Bronchial epithelial cell (primary cell): Measurements from ENCODE around the gene PIM3. TPM values are rescaled to one million over a fixed set of nuclear protein-coding genes. Genes with fewer than 3 reads are reported as not detected.

Source experiments
- DNase-seq: peaks from one replicate; pipeline ENCODE4 v3.0.0-alpha.2; 2010; ENCODE audit warnings: low read depth
- FAIRE-seq: peaks from 2 replicates; lab custom pipeline; 2011; peaks lifted over from hg19 to GRCh38; lab: Jason Lieb, UNC
- H3K27me3 ChIP-seq: 2 replicates; pipeline ENCODE4 v1.5.1; 2011; ENCODE audit warnings: low read length; ENCODE audit not compliant: control insufficient read depth, insufficient read depth
- H3K36me3 ChIP-seq: 2 replicates; pipeline ENCODE4 v1.5.1; 2011; ENCODE audit warnings: low read length; ENCODE audit not compliant: control insufficient read depth, insufficient read depth
- H3K4me3 ChIP-seq: 2 replicates; pipeline ENCODE4 v1.5.1; 2011; ENCODE audit warnings: mild to moderate bottlenecking, low read depth, low read length, control low read depth
- CTCF ChIP-seq: IDR thresholded peaks from 2 replicates; pipeline ENCODE4 v1.5.1; 2011; ENCODE audit warnings: mild to moderate bottlenecking, moderate library complexity, low read length, control low read depth, inconsistent platforms; ENCODE audit not compliant: insufficient read depth, severe bottlenecking
- total RNA-seq: library from RNA; depleted of rRNA; stranded (reverse); fragments of >200 nt; gene quantifications from 2 replicates; pipeline ENCODE4 v1.2.1, GENCODE V29; 2014

Gene PIM3
- total RNA-seq, 1 donor from 2014 or later, result 67.1 TPM

GRCh38 chr22:49999946-50000586 lies 39.5 kb downstream of the PIM3 start:
- Histone ChIP-seq H3K27me3 (peaks cover 1% of the 10 kb centered on the region), H3K36me3 (no peaks in the 10 kb centered on the region), H3K4me3 (peak overlapping the region; percentile 10)
- DNase-seq (no peak), FAIRE-seq (no peak)
- no peak for TF ChIP-seq CTCF

GRCh38 chr22:50000587-50001387 lies 40.2 kb downstream of the PIM3 start:
- H3K36me3 ChIP-seq, result no peaks in the 10 kb centered on the region
- FAIRE-seq, result no peak
- H3K27me3 ChIP-seq, result peaks cover 1% of the 10 kb centered on the region
- TF ChIP-seq CTCF, result no peak
- no peak overlapping the region for H3K4me3 ChIP-seq
- no peak for DNase-seq

DNA sequence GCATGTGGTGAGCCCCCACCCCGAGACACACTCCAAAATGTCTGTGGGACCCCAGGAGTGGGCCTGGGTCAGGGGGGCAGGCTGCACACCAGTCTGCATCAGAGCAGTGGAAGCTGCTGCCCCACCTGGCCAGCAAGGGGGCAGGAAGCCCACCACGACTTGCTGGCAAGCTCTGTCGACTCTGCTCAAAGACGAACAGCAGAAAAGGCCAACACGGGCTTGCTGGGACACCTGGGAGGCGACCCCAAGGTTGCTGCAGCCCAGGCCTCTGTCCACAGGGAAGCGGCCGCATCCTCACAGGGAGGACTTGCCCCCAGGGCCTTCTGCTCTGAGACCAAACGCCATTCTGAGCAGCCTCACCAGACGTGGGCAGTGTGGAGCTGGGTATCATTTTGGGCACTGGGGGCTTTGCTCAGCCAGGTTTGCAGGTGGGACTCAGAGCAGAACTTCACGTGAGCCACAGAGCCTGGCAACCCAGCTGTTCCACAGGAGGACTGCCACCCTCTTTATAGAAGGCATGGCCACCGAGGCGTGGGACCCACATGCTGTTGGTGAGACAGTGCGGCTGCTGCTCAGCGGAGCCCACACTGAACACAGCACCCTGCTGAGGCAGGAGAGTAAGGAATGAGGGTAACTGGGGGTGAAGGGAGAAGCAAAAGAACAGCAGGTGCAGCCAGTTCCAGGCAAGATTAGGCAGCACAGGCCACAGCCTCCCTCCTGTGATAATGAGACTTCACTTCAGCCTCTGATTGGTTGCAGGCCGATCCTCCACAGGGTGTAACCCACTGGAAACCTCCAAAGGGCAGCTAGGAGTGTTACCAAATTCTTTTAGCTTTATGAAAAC lies 41.0 kb downstream of the PIM3 start:
- DNase-seq, result no peak
- Histone ChIP-seq H3K27me3 (peaks cover 1% of the 10 kb centered on the region), H3K36me3 (no peaks in the 10 kb centered on the region), H3K4me3 (no peak overlapping the region)
- no peak for TF ChIP-seq CTCF
- FAIRE-seq, result no peak

GRCh38 chr22:50002791-50003190 lies 42.2 kb downstream of the PIM3 start:
- no peaks in the 10 kb centered on the region for H3K36me3 ChIP-seq
- no peak for TF ChIP-seq CTCF
- FAIRE-seq (no peak), DNase-seq (no peak)
- H3K4me3 ChIP-seq, result no peak overlapping the region
- H3K27me3 ChIP-seq, result peaks cover 1% of the 10 kb centered on the region

DNA sequence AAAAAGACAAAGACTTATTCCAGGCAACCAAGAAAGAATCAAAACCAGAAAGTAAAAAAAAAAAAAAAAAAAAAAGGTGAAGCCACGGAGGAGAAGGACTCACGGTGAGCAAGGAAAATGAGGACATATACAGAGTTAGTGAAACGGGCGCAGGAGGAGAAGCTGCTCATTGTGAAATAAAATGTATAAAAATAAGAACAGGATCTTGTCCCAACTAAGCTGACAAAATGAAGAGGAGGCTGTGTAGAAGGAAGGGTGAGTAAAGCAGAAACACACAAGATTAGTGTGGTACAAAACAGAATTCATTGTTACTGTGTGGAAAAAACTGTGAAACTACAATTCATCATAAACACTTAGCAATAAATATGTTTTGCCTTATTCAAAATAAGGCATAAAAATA lies 44.3 kb downstream of the PIM3 start:
- Histone ChIP-seq H3K4me3 (no peak overlapping the region), H3K36me3 (no peaks in the 10 kb centered on the region), H3K27me3 (peaks cover 1% of the 10 kb centered on the region)
- no peak for TF ChIP-seq CTCF
- no peak for FAIRE-seq
- DNase-seq, result no peak
